GM18498 (cell line): Measurements from ENCODE around the gene WDR45.

Experiments used
- ATAC-seq: cut with Tn5 transposase; IDR thresholded peaks from one replicate; pipeline ENCODE4 v1.9.1; 2021; ENCODE audit warnings: mild to moderate bottlenecking, moderate library complexity; ENCODE audit not compliant: unreplicated experiment

WDR45 gene

GRCh38 chrX:49053223-49054072 lies 26.2 kb downstream of the WDR45 start:
- peak; percentile 65 for ATAC-seq

- ATAC-seq: no peak
Measured at GRCh38 chrX:49043987-49044281, 35.8 kb downstream of the WDR45 start.

DNA sequence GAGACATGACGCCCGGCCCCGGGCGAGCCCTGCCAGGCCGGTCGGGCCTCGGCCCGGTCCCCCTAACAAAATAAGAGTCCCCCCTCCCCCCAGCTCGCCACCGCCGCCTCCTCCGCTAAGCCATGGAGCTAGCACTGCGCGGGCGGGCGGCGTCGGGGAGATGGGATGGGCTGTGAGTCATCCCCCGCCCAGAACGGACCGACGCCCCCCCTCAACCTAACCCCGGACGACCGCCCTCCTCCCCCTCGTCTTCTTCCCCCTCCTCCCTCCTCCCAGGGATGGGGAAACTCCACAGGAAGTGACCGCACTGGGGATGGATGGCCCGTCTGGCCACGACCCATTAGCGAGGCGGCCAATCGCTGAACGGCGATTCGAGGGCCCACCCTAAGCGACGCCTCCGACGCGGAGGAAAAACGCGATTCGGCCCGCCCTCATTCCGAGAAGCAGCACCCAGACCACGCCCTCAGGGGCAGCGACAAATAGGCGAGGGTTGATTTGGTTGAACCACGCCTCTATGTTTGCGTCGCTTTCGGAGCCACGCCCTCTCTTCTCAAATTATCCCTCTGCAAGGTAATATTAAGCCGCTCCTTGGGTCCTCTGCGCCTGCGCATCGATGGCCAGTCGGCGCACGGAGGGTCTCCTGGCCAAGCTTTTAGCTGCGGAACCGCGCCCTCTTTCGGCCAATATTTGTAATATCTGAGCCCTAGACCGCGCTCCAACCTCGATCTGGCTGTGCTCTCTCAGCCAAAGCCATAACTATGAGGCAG lies 36.3 kb downstream of the WDR45 start, which contains the start of gene TFE3:
TFE3 (minus strand) TSS at position 138 of the 767 bp plus-strand sequence; CDS start at position 7, 131 bp downstream.
- peak; percentile 85 for ATAC-seq

DNA sequence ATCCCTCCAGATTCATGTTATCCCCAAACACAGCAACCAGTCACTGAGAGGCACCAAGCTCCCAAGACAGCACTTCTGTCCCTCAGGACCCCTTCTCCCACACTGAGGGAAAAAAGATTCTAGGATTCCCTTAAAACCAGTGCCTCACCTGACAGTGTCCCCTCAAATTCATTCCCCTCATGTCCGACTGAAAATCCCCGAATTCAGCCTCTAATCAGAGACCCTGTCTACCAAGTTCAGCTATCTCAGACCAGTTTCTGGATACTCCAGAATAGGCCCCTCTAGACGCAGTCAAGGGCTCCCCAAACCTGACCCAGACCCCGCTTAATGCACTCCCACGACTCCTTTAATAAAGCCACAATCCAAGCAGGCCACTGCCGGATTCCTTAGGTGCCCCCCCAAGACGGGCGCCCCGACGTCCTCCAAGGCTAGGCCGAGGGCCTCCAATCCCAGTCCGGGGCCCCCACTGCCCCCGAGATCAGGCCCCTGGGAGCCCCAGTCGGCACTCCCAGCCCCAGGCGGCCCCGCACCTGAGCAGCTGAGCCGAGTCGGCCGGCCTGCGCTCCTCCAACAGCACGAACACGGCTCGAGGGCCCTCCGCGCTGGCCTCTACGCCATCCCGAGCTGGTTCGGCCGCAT lies 37.0 kb downstream of the WDR45 start:
- ATAC-seq: peak; percentile 9

GRCh38 chrX:49041744-49042580 lies 37.7 kb downstream of the WDR45 start:
- no peak for ATAC-seq

- ATAC-seq: no peak
Measured at GRCh38 chrX:49040376-49040955, 39.2 kb downstream of the WDR45 start.

DNA sequence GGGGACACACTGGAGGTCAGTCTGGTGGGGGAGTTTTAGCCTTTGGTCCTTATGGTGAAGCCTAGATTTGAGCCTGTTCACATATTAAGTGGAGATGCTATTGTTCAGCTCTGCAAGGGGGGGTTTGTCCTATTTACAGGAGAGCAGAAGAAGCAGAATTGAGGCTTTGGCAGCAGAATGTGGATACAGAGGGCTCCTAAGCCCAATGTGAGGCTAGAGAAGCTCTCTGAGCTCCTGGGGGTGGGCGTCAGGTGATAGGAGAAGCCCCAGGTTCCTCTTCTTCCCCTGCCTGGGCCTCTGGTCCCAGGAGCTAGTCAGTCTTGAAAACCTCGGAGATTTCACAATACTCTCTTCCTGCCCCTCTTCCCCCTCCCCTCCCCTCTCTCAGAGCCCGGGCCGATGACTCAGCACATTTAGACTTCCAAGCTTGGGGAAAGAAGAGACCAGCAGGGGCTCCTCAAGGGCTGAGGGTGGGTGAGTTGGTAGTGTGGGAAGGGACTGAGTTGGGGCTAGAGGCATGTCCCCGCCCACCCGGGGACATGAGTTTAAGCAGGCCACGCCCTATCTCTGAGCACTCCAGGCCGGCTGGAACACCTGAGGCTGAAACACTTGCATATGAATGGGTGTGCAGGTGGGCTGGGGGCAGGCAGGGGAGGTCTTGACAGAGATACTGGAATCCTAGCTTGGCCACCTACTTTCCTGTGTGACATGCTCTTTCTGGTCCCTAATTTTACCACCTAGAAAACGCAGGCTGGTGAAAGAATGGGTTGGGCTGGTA lies 39.9 kb downstream of the WDR45 start:
- no peak for ATAC-seq

- ATAC-seq: no peak
Measured at GRCh38 chrX:49037883-49038475, 41.7 kb downstream of the WDR45 start.

GRCh38 chrX:49030283-49030682 lies 49.4 kb downstream of the WDR45 start:
- ATAC-seq: no peak

- ATAC-seq: no peak
Measured at GRCh38 chrX:49029876-49030275, 49.8 kb downstream of the WDR45 start.
